ENCODE data around the gene STX2.

The STX2 gene

DNA sequence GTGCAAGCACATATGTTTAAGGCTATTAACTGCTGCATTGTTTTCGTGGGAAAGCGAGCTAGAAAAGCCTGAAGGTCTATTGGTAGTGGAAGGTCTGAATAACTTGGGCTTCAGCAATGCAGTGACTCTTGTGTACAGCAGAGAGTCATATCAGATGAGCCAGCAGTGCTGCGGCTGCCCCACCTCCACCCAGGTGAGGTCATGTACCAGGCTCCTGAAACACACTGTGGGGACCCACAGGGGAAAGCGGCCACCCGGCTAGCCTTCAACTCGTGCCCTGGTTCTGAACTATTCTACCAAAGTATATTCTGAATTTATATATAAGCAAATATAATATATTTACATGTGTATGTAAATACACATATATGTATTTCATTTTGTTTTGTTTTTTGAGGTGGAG lies 20.1 kb upstream of the STX2 start:
- Histone ChIP-seq H3K27me3 (ENCODE audit: control insufficient read depth, low read length) (0 out of 2 replicates have a peak, but pooled peaks cover 3% of the 10 kb centered on the region), H3K79me2 (ENCODE audit: control insufficient read depth, low read length) (no peaks in the 10 kb centered on the region), H3K4me1 (ENCODE audit: control insufficient read depth, low read length) (no peaks in the 10 kb centered on the region), H3K9me2 (replicated peaks; ENCODE audit: control insufficient read depth, low read length) (no peaks in the 10 kb centered on the region), H3K4me3 (ENCODE audit: low read length) (no peak overlapping the region), H4K20me1 (ENCODE audit: control insufficient read depth, insufficient read depth, low read depth, low read length) (no peaks in the 10 kb centered on the region), H3K4me2 (ENCODE audit: low read length) (no peak overlapping the region), H3K36me3 (ENCODE audit: control insufficient read depth, low read length) (no peaks in the 10 kb centered on the region), H3K9me3 (ENCODE audit: control insufficient read depth, insufficient read depth, low read length) (no peaks in the 10 kb centered on the region), H3F3A (ENCODE audit: control insufficient read depth, insufficient read depth) (no peaks in the 10 kb centered on the region), H3K27ac (ENCODE audit: low read depth, low read length) (no peak overlapping the region)
- TF ChIP-seq, protein P1, sequence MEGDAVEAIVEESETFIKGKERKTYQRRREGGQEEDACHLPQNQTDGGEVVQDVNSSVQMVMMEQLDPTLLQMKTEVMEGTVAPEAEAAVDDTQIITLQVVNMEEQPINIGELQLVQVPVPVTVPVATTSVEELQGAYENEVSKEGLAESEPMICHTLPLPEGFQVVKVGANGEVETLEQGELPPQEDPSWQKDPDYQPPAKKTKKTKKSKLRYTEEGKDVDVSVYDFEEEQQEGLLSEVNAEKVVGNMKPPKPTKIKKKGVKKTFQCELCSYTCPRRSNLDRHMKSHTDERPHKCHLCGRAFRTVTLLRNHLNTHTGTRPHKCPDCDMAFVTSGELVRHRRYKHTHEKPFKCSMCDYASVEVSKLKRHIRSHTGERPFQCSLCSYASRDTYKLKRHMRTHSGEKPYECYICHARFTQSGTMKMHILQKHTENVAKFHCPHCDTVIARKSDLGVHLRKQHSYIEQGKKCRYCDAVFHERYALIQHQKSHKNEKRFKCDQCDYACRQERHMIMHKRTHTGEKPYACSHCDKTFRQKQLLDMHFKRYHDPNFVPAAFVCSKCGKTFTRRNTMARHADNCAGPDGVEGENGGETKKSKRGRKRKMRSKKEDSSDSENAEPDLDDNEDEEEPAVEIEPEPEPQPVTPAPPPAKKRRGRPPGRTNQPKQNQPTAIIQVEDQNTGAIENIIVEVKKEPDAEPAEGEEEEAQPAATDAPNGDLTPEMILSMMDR (IDR thresholded peaks at IDR 0.05; ENCODE audit: low read depth, low read length, poor library complexity, severe bottlenecking): no peak
- no peak for TF ChIP-seq EZH2phosphoT487 (IDR thresholded peaks at IDR 0.05; ENCODE audit: borderline replicate concordance, low read length)

DNA sequence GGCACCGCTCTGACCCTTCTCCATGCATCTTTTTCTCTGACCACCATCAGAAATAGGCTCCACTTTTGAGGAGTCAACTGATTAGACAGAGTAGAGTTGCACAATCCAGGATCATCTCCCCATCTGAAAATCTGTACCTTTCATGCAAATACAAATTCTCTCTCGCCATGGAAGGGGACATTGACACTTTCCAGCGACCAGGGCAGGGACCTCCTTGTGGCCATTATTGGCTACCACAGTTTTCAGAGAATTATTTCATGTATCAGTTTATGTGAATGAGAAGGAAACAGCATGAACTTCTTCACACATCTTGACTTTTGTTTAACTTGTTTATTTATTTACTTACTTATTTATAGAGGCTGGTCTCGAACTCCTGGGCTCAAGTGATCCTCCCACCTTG lies 19.0 kb upstream of the STX2 start:
- Histone ChIP-seq H3K4me3 (ENCODE audit: low read length) (no peak overlapping the region), H3F3A (ENCODE audit: control insufficient read depth, insufficient read depth) (no peaks in the 10 kb centered on the region), H3K9me3 (ENCODE audit: control insufficient read depth, insufficient read depth, low read length) (no peaks in the 10 kb centered on the region), H3K79me2 (ENCODE audit: control insufficient read depth, low read length) (no peaks in the 10 kb centered on the region), H3K36me3 (ENCODE audit: control insufficient read depth, low read length) (no peaks in the 10 kb centered on the region), H3K27ac (ENCODE audit: low read depth, low read length) (no peak overlapping the region), H3K4me2 (ENCODE audit: low read length) (no peak overlapping the region), H4K20me1 (ENCODE audit: control insufficient read depth, insufficient read depth, low read depth, low read length) (no peaks in the 10 kb centered on the region), H3K9me2 (replicated peaks; ENCODE audit: control insufficient read depth, low read length) (no peaks in the 10 kb centered on the region), H3K4me1 (ENCODE audit: control insufficient read depth, low read length) (no peaks in the 10 kb centered on the region), H3K27me3 (ENCODE audit: control insufficient read depth, low read length) (0 out of 2 replicates have a peak, but pooled peaks cover 3% of the 10 kb centered on the region)
- TF ChIP-seq, protein P1 (IDR thresholded peaks at IDR 0.05; ENCODE audit: low read depth, low read length, poor library complexity, severe bottlenecking): no peak
- no peak for TF ChIP-seq EZH2phosphoT487 (IDR thresholded peaks at IDR 0.05; ENCODE audit: borderline replicate concordance, low read length)

DNA sequence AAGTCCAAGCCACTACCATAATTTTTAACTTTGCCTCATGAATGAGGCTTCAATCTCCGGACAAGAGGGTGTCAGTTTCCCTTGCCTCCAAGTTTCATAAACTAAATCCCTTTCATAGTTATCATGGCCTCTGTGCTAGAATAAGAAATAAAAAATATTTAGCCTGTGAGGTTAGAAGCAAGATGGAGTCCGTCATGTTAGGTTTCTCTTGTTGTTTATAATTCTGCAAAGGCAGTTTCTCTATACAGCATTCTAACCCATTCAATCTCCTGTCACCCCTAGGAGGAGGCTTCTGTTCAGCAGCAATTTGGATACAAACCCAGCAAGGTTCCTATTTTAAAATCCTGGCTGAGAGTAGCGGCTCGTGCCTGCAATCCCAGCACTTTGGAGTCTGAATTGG lies 17.0 kb upstream of the STX2 start:
- Histone ChIP-seq H3K9me3 (ENCODE audit: control insufficient read depth, insufficient read depth, low read length) (no peaks in the 10 kb centered on the region), H3K27me3 (ENCODE audit: control insufficient read depth, low read length) (0 out of 2 replicates have a peak, but pooled peaks cover 3% of the 10 kb centered on the region), H3K9me2 (replicated peaks; ENCODE audit: control insufficient read depth, low read length) (no peaks in the 10 kb centered on the region), H3K36me3 (ENCODE audit: control insufficient read depth, low read length) (no peaks in the 10 kb centered on the region), H3K27ac (ENCODE audit: low read depth, low read length) (no peak overlapping the region), H3K79me2 (ENCODE audit: control insufficient read depth, low read length) (no peaks in the 10 kb centered on the region), H3K4me1 (ENCODE audit: control insufficient read depth, low read length) (no peaks in the 10 kb centered on the region), H3K4me2 (ENCODE audit: low read length) (no peak overlapping the region), H3F3A (ENCODE audit: control insufficient read depth, insufficient read depth) (no peaks in the 10 kb centered on the region), H3K4me3 (ENCODE audit: low read length) (no peak overlapping the region), H4K20me1 (ENCODE audit: control insufficient read depth, insufficient read depth, low read depth, low read length) (no peaks in the 10 kb centered on the region)
- TF ChIP-seq EZH2phosphoT487 (IDR thresholded peaks at IDR 0.05; ENCODE audit: borderline replicate concordance, low read length): no peak
- TF ChIP-seq, protein P1 (IDR thresholded peaks at IDR 0.05; ENCODE audit: low read depth, low read length, poor library complexity, severe bottlenecking): no peak

Data from DOHH2 (cell line).